H1 (cell line): ENCODE data around the gene ANKRD62. TPM values are rescaled to one million over a fixed set of nuclear protein-coding genes. Genes with fewer than 3 reads are reported as not detected.

Experiments used
- CTCF ChIA-PET: fragments of 300-600 bp; sonication (Branson Sonifier 250); formaldehyde crosslinking; loops from one replicate; lab custom pipeline; 2021; ENCODE audit not compliant: partially characterized antibody; lab: Charles Lee
- POLR2A ChIA-PET: fragments of 300-600 bp; sonication (Branson Sonifier 250); formaldehyde crosslinking; loops from one replicate; lab custom pipeline; 2021; ENCODE audit warnings: inconsistent platforms; ENCODE audit not compliant: partially characterized antibody; lab: Charles Lee
- DNase-seq, 2 experiments: peaks; one replicate each; pipeline versions ENCODE4 v3.0.0 to v3.0.0-alpha.2; 2010 to 2022; ENCODE audit warnings: low spot score in 2 of 2, low read depth in 1 of 2, mixed read lengths in 1 of 2
- FAIRE-seq: peaks from 2 replicates; lab custom pipeline; 2011; peaks lifted over from hg19 to GRCh38; lab: Jason Lieb, UNC
- H2AFZ ChIP-seq: 2 replicates; pipeline ENCODE4 v1.8.1; 2012; ENCODE audit warnings: low read length, inconsistent platforms
- H2AK5ac ChIP-seq: 2 replicates; pipeline ENCODE4 v1.6.1; 2013; ENCODE audit warnings: low read depth, low read length
- H2BK120ac ChIP-seq: replicated peaks from 2 replicates; pipeline ENCODE3; 2013; ENCODE audit warnings: low read depth, low read length, inconsistent platforms
- H2BK12ac ChIP-seq: 2 replicates; pipeline ENCODE4 v1.6.1; 2013; ENCODE audit warnings: low read depth, low read length
- H2BK15ac ChIP-seq: 2 replicates; pipeline ENCODE4 v1.6.1; 2013; ENCODE audit warnings: low read length
- H2BK20ac ChIP-seq: 2 replicates; pipeline ENCODE4 v1.6.1; 2013; ENCODE audit warnings: low read length
- H2BK5ac ChIP-seq: 2 replicates; pipeline ENCODE4 v1.6.1; 2013; ENCODE audit warnings: low read depth, low read length
- H3K14ac ChIP-seq: 2 replicates; pipeline ENCODE4 v1.6.1; 2013; ENCODE audit warnings: inconsistent platforms; ENCODE audit not compliant: insufficient read length
- H3K18ac ChIP-seq: 2 replicates; pipeline ENCODE4 v1.6.1; 2013; ENCODE audit warnings: low read length; ENCODE audit errors: extremely low read depth
- H3K23ac ChIP-seq: 2 replicates; pipeline ENCODE4 v1.6.1; 2013; ENCODE audit warnings: inconsistent platforms; ENCODE audit not compliant: insufficient read length
- H3K23me2 ChIP-seq: 2 replicates; pipeline ENCODE4 v1.6.1; 2013; ENCODE audit warnings: low read depth, low read length
- H3K27ac ChIP-seq: 2 replicates; pipeline ENCODE4 v1.6.1; 2011; ENCODE audit warnings: low read depth, low read length, inconsistent platforms
- H3K27me3 ChIP-seq, 4 experiments: replicated peaks in 1 of 4; 1 replicate in 1 of 4; 2 replicates in 3 of 4; pipeline versions ENCODE4 v1.6.1 to v1.8.1; 2011 to 2013; ENCODE audit warnings: low read length in 3 of 4, mild to moderate bottlenecking in 3 of 4, inconsistent platforms in 2 of 4, mixed read lengths in 2 of 4, moderate library complexity in 1 of 4; ENCODE audit not compliant: control insufficient read depth in 3 of 4, insufficient read depth in 3 of 4; ENCODE audit errors: extremely low read depth in 1 of 4
- H3K36me3 ChIP-seq, 4 experiments: 2 replicates each; pipeline versions ENCODE4 v1.6.1 to v1.8.1; 2011 to 2013; ENCODE audit warnings: mild to moderate bottlenecking in 4 of 4, low read length in 3 of 4, moderate library complexity in 2 of 4, control low read depth in 1 of 4, inconsistent platforms in 1 of 4; ENCODE audit not compliant: insufficient read depth in 4 of 4, control insufficient read depth in 2 of 4
- H3K4ac ChIP-seq: replicated peaks from 2 replicates; pipeline ENCODE3; 2013; ENCODE audit warnings: low read length, low read depth, mixed read lengths, inconsistent platforms; ENCODE audit not compliant: insufficient read length
- H3K4me1 ChIP-seq, 4 experiments: replicated peaks in 1 of 4; 1 replicate in 1 of 4; 2 replicates in 3 of 4; pipeline versions ENCODE4 v1.6.1 to v1.8.1; 2011 to 2013; ENCODE audit warnings: low read length in 3 of 4, inconsistent platforms in 2 of 4, mixed read lengths in 1 of 4; ENCODE audit not compliant: insufficient read depth in 4 of 4, control insufficient read depth in 3 of 4
- H3K4me2 ChIP-seq, 2 experiments: 2 replicates each; pipeline versions ENCODE4 v1.6.1 to v1.8.1; 2011 to 2013; ENCODE audit warnings: low read depth in 2 of 2, low read length in 2 of 2, control low read depth in 1 of 2, inconsistent platforms in 1 of 2, mild to moderate bottlenecking in 1 of 2; ENCODE audit not compliant: insufficient read depth in 1 of 2
- H3K4me3 ChIP-seq, 4 experiments: fragments of 200-600, 300-600 bp in 1 of 4; sonication (generic), shearing (Covaris generic), sonication (Bioruptor Twin) in 1 of 4; 2 replicates each; pipeline versions ENCODE4 v1.5.1 to v1.8.1; 2011 to 2016; ENCODE audit warnings: low read length in 4 of 4, low read depth in 3 of 4, control low read depth in 2 of 4, inconsistent platforms in 2 of 4, mild to moderate bottlenecking in 2 of 4, mixed read lengths in 1 of 4, moderate library complexity in 1 of 4; ENCODE audit not compliant: insufficient read depth in 2 of 4; ENCODE audit errors: extremely low read depth in 1 of 4
- H3K56ac ChIP-seq: replicated peaks from 2 replicates; pipeline ENCODE3; 2013; ENCODE audit warnings: low read depth, mild to moderate bottlenecking, mixed read lengths, low read length, inconsistent platforms; ENCODE audit not compliant: insufficient read length
- H3K79me1 ChIP-seq: 2 replicates; pipeline ENCODE4 v1.6.1; 2013; ENCODE audit warnings: low read depth, low read length, control low read depth
- H3K79me2 ChIP-seq, 2 experiments: 2 replicates each; pipeline versions ENCODE4 v1.6.1 to v1.8.1; 2012 to 2013; ENCODE audit warnings: low read length in 2 of 2, mild to moderate bottlenecking in 2 of 2, inconsistent platforms in 1 of 2; ENCODE audit not compliant: insufficient read depth in 2 of 2, control insufficient read depth in 1 of 2
- H3K9ac ChIP-seq, 4 experiments: replicated peaks in 1 of 4; 1 replicate in 1 of 4; 2 replicates in 3 of 4; pipeline versions ENCODE4 v1.6.1 to v1.8.1; 2011 to 2013; ENCODE audit warnings: low read depth in 3 of 4, low read length in 3 of 4, control low read depth in 2 of 4, mild to moderate bottlenecking in 2 of 4, moderate library complexity in 2 of 4, inconsistent platforms in 1 of 4; ENCODE audit errors: extremely low read depth in 1 of 4
- H3K9me3 ChIP-seq, 2 experiments: 2 replicates each; pipeline versions ENCODE4 v1.6.1 to v1.8.1; 2012 to 2013; ENCODE audit warnings: mild to moderate bottlenecking in 2 of 2, moderate library complexity in 2 of 2, control low read depth in 1 of 2, inconsistent platforms in 1 of 2, low read depth in 1 of 2, low read length in 1 of 2, mixed read lengths in 1 of 2; ENCODE audit not compliant: insufficient read depth in 2 of 2
- H4K20me1 ChIP-seq, 2 experiments: replicated peaks in 1 of 2; 2 replicates each; pipeline versions ENCODE3 to v1.8.1; 2011 to 2013; ENCODE audit warnings: inconsistent platforms in 2 of 2, low read length in 2 of 2, mild to moderate bottlenecking in 1 of 2; ENCODE audit not compliant: insufficient read depth in 2 of 2, control insufficient read depth in 1 of 2
- H4K5ac ChIP-seq: 2 replicates; pipeline ENCODE4 v1.6.1; 2013; ENCODE audit warnings: low read length, low read depth, mixed read lengths, inconsistent platforms; ENCODE audit not compliant: insufficient read length
- H4K8ac ChIP-seq: 2 replicates; pipeline ENCODE4 v1.8.0; 2013; ENCODE audit warnings: mild to moderate bottlenecking, moderate library complexity, low read length, inconsistent platforms; ENCODE audit not compliant: insufficient read depth; ENCODE audit errors: extremely low read depth
- H4K91ac ChIP-seq: replicated peaks from 2 replicates; pipeline ENCODE3; 2013; ENCODE audit warnings: low read length, mixed read lengths, inconsistent platforms; ENCODE audit not compliant: insufficient read length
- BCL11A ChIP-seq, 2 experiments: IDR thresholded peaks; one replicate each; pipeline ENCODE4 v1.6.1; 2011; ENCODE audit warnings: low read depth in 2 of 2, low read length in 2 of 2, mild to moderate bottlenecking in 2 of 2
- BRCA1 ChIP-seq: IDR thresholded peaks from 2 replicates; pipeline ENCODE4 v1.6.1; 2012; ENCODE audit warnings: low read depth, low read length, improper control_type of control experiment
- GABPA ChIP-seq: IDR thresholded peaks from 2 replicates; pipeline ENCODE4 v1.6.1; 2011; ENCODE audit warnings: mild to moderate bottlenecking, low read length, moderate library complexity, borderline replicate concordance; ENCODE audit not compliant: insufficient read depth
- HDAC2 ChIP-seq, 2 experiments: fragments of 300-600 bp in 1 of 2; sonication (generic) in 1 of 2; IDR thresholded peaks; 2 replicates each; pipeline ENCODE4 v1.6.1; 2011 to 2012; ENCODE audit warnings: low read depth in 2 of 2, low read length in 2 of 2, mild to moderate bottlenecking in 2 of 2, moderate library complexity in 2 of 2, borderline replicate concordance in 1 of 2, inconsistent platforms in 1 of 2
- HDAC6 ChIP-seq: IDR thresholded peaks from one replicate; pipeline ENCODE4 v1.7.1; 2012; ENCODE audit warnings: low read depth, mild to moderate bottlenecking, inconsistent platforms, low read length, moderate library complexity
- KDM4A ChIP-seq: IDR thresholded peaks from one replicate; pipeline ENCODE4 v1.7.1; 2012; ENCODE audit warnings: low read depth, mild to moderate bottlenecking, moderate library complexity, low read length, inconsistent platforms; ENCODE audit not compliant: severe bottlenecking
- KDM5A ChIP-seq: fragments of 200-600 bp; IDR thresholded peaks from 2 replicates; pipeline ENCODE4 v1.7.1; 2012; ENCODE audit warnings: mild to moderate bottlenecking, low read length, inconsistent platforms, mixed read lengths
- SAP30 ChIP-seq: fragments of 300-600 bp; sonication (generic); IDR thresholded peaks from 2 replicates; pipeline ENCODE4 v1.7.1; 2012; ENCODE audit warnings: low read length, moderate library complexity, mild to moderate bottlenecking, inconsistent platforms; ENCODE audit not compliant: insufficient read depth, insufficient replicate concordance
- SP2 ChIP-seq: IDR thresholded peaks from 2 replicates; pipeline ENCODE4 v1.6.1; 2012; ENCODE audit warnings: mild to moderate bottlenecking, low read length, inconsistent platforms
- TCF12 ChIP-seq: IDR thresholded peaks from 2 replicates; pipeline ENCODE4 v1.6.1; 2011; ENCODE audit warnings: low read depth, mild to moderate bottlenecking, low read length
- WGBS, 2 experiments: shearing (Covaris generic) in 1 of 2; methylation state at CpG; one replicate each; pipeline versions ENCODE4 v1.1.6 to v1.1.7; 2013 to 2015; ENCODE audit warnings: low lambda C conversion rate in 2 of 2, mixed read lengths in 2 of 2, inconsistent platforms in 1 of 2, low coverage in 1 of 2, missing lambda C conversion rate in 1 of 2; ENCODE audit not compliant: insufficient replicate concordance in 2 of 2, insufficient coverage in 1 of 2, insufficient read length in 1 of 2; ENCODE audit errors: extremely low coverage in 1 of 2, missing lambda C conversion rate in 1 of 2; 5-methylcytosine and 5-hydroxymethylcytosine counted together
- polyA plus RNA-seq, 7 experiments: library from polyadenylated mRNA; depleted of rRNA in 3 of 7; stranded (reverse) in 5 of 7; unstranded in 2 of 7; fragments of >200 nt in 5 of 7; fragments of 200-250 nt in 2 of 7; gene quantifications; 1 replicate in 5 of 7; 2 replicates in 1 of 7; 4 replicates in 1 of 7; pipeline versions ENCODE4 v1.2.1 to v1.2.3, GENCODE V29; 2011 to 2013; ENCODE audit warnings: missing spikeins in 2 of 7, mixed read lengths in 2 of 7
- total RNA-seq: library from RNA; stranded (reverse); fragmentation: NEBNext Ultra II Directional; extraction: Animal tissue kit (Norgen Biotek cat#: 25700); gene quantifications from 2 replicates; pipeline ENCODE4 v1.2.1, GENCODE V29; 2021

ANKRD62 gene
- total and polyA plus RNA-seq, 2 of the 8 experiments (the other 6 are each of a cell fraction or from before 2014, with no cell fraction given): not detected

DNA sequence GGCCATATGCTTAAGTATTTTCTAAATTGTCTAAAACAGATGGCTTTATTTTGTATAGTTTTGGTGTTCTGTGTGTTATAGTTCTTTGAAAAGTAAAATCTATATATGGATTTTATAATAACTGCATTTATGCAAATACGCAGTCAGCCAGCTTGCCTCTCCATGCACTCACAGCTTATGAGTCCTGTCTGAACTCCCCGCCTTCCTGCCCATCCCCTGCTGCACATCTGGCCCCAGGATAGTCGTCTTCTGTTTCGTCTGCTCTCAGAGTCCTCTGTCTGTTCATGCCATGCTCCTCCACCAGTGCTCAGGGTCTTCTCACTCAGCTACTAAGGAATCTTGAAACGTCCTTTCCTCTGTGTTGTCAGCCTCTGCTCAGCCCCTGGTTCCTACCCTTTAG is 28.2 kb upstream of the ANKRD62 start:
- Histone ChIP-seq H2BK5ac (no peak overlapping the region), H4K5ac (no peak overlapping the region), H3K56ac (no peak overlapping the region), H4K91ac (no peak overlapping the region), H3K9me3 (no peaks in the 10 kb centered on the region; a peak in 1 of 4 replicates), H3K4me3 (no peak overlapping the region), H2BK20ac (no peak overlapping the region), H3K23ac (no peak overlapping the region), H3K27ac (no peak overlapping the region), H2AFZ (no peak overlapping the region), H2AK5ac (no peak overlapping the region), H4K20me1 (no peaks in the 10 kb centered on the region), H3K36me3 (no peaks in the 10 kb centered on the region), H3K79me2 (no peaks in the 10 kb centered on the region), H3K18ac (no peak overlapping the region), H3K79me1 (no peaks in the 10 kb centered on the region), H2BK12ac (no peak overlapping the region), H2BK15ac (no peak overlapping the region), H3K4me1 (no peaks in the 10 kb centered on the region), H3K23me2 (0 out of 2 replicates have a peak, but pooled peaks cover 1% of the 10 kb centered on the region), H3K4ac (no peak overlapping the region), H3K27me3 (no peaks in the 10 kb centered on the region), H2BK120ac (no peak overlapping the region), H3K9ac (no peak overlapping the region), H3K14ac (no peak overlapping the region), H4K8ac (no peak overlapping the region), H3K4me2 (no peak overlapping the region)
- CTCF ChIA-PET: interaction anchor here (1.5 kb wide), 1 partner anchor 180 kb away, joined by 3 read pairs; no protein-coding TSS in a partner anchor
- FAIRE-seq: no peak
- 88% methylated on average over 5 of the region's 5 CpGs; no CpG with 5 or more reads in 1 of the 2 experiments for WGBS, 2 experiments
- POLR2A ChIA-PET: no interaction called here
- DNase-seq: no peak
- no peak for TF ChIP-seq BRCA1
- TF ChIP-seq TCF12: no peak
- TF ChIP-seq SP2: no peak
- TF ChIP-seq KDM5A: no peak
- no peak for TF ChIP-seq HDAC2 (IDR thresholded peaks at IDR 0.05; ENCODE audit: borderline replicate concordance in 1 of 2, low read depth in 2 of 2, low read length in 2 of 2)
- no peak for TF ChIP-seq HDAC6
- no peak for TF ChIP-seq SAP30
- TF ChIP-seq GABPA: no peak
- TF ChIP-seq KDM4A: no peak
- TF ChIP-seq BCL11A (IDR thresholded peaks at IDR 0.05; ENCODE audit: low read depth in 2 of 2, low read length in 2 of 2): no peak
